Measurements from ENCODE around the gene WDR26. TPM values are rescaled to one million over a fixed set of nuclear protein-coding genes. Genes with fewer than 3 reads are reported as not detected.
A peak's percentile ranks its signal among the peaks of the same experiment; 100 is the strongest.

The WDR26 gene
- total and polyA plus RNA-seq, 9 of the 15 experiments (the other 6 are each of a cell fraction or from before 2014, with no cell fraction given) = 11.5 to 66.0 (median 39.8) TPM

DNA sequence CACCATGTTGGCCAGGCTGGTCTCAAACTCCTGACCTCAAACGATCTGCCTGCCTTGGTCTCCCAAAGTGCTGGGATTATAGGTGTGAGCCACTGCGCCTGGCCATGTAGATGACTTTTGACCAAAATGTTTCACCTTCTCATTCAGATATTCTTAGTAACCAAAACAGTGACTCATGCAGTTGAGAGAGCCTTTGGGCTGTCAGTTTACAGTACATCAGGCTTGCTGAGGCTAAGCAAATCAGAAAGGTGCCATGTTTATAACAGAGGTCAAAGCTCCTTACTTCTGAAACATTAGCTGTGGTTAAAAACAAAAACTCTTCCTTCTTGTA, 57.0 kb downstream of the WDR26 start:
- Histone ChIP-seq H4K20me1 (replicated peaks; ENCODE audit: control insufficient read depth, insufficient read depth, low read length) (no peaks in the 10 kb centered on the region), H3K79me2 (ENCODE audit: control insufficient read depth, insufficient read depth, low read length) (no peaks in the 10 kb centered on the region), H3K27me3 (ENCODE audit: control insufficient read depth in 2 of 2, insufficient read depth in 2 of 2, low read length in 2 of 2) (no peaks in the 10 kb centered on the region), H2AFZ (ENCODE audit: low read depth, low read length) (no peak overlapping the region), H3K9me1 (ENCODE audit: control insufficient read depth, insufficient read depth, low read length) (no peaks in the 10 kb centered on the region), H3K9ac (ENCODE audit: insufficient read depth in 1 of 2, low read depth in 2 of 2, low read length in 2 of 2) (no peak overlapping the region), H3K27ac (ENCODE audit: extremely low read depth, low read depth, low read length) (no peak overlapping the region), H3K4me2 (ENCODE audit: insufficient read depth, low read length) (no peak overlapping the region), H3K4me3 (no peak overlapping the region), H3K4me1 (replicated peaks in 1 of 2; ENCODE audit: control insufficient read depth in 2 of 2, insufficient read depth in 2 of 2, low read length in 2 of 2) (peaks cover 0 to 8% of the 10 kb centered on the region in 2 experiments; a peak in 1 of 5 replicates), H3K9me3 (replicated peaks; ENCODE audit: control insufficient read depth, insufficient read depth, low read depth, low read length) (no peaks in the 10 kb centered on the region), H3K36me3 (ENCODE audit: control insufficient read depth, insufficient read depth, low read length) (peaks cover 46% of the 10 kb centered on the region)
- in situ Hi-C loops (cut with MboI) = no loop called here
- ChIA-PET CTCF (ENCODE audit: low intra/inter-chr PET ratio) (no interaction called here), POLR2A (interaction anchor here (0.8 to 1.5 kb wide), 4 partner anchors 11 to 59 kb away, joined by 3 to 6 read pairs (median 4); no protein-coding TSS in a partner anchor)
- whole genome bisulfite sequencing (ENCODE audit: insufficient coverage, low coverage, missing lambda C conversion rate) = 66% methylated on average over 2 of the region's 2 CpGs
- no TSS peak for BruUV-seq (replicated peaks)
- TF ChIP-seq NR2C1 (IDR thresholded peaks at IDR 0.05) (no peak), NR2C1 (tag; IDR thresholded peaks at IDR 0.05) (no peak), SIN3B (IDR thresholded peaks at IDR 0.05; ENCODE audit: low read depth) (no peak), PTTG1 (tag; IDR thresholded peaks at IDR 0.05; ENCODE audit: low read depth) (no peak), ZNF174 (CRISPR knock-in tag; IDR thresholded peaks at IDR 0.05) (no peak), HCFC1 (IDR thresholded peaks at IDR 0.05; ENCODE audit: low read depth, low read length) (no peak), JUND (IDR thresholded peaks at IDR 0.05; ENCODE audit: borderline replicate concordance, low read depth, low read length) (peak; percentile 51; the same call in 1 of the 2 replicates), JUND (tag; IDR thresholded peaks at IDR 0.05; ENCODE audit: borderline replicate concordance, low read depth, low read length) (peak; percentile 38; the same call in 1 of the 3 replicates), SMAD3 (CRISPR knock-in tag; conservative IDR thresholded peaks at IDR 0.05) (no peak), L3MBTL2 (IDR thresholded peaks at IDR 0.05) (no peak), TAF1 (IDR thresholded peaks at IDR 0.05; ENCODE audit: control insufficient read depth, extremely low read depth, insufficient read depth, low read length, severe bottlenecking) (no peak), GABPA (tag; conservative IDR thresholded peaks at IDR 0.05; ENCODE audit: low read depth) (no peak), DIDO1 (tag; IDR thresholded peaks at IDR 0.05; ENCODE audit: low read depth) (no peak), ZNF124 (CRISPR knock-in tag; IDR thresholded peaks at IDR 0.05) (no peak), FOSL1 (tag; conservative IDR thresholded peaks at IDR 0.05) (peak; percentile 60), ILK (tag; IDR thresholded peaks at IDR 0.05; ENCODE audit: borderline replicate concordance, low read depth) (no peak)
- TF ChIP-seq, protein P1, sequence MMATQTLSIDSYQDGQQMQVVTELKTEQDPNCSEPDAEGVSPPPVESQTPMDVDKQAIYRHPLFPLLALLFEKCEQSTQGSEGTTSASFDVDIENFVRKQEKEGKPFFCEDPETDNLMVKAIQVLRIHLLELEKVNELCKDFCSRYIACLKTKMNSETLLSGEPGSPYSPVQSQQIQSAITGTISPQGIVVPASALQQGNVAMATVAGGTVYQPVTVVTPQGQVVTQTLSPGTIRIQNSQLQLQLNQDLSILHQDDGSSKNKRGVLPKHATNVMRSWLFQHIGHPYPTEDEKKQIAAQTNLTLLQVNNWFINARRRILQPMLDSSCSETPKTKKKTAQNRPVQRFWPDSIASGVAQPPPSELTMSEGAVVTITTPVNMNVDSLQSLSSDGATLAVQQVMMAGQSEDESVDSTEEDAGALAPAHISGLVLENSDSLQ (IDR thresholded peaks at IDR 0.05) = peak; percentile 41; the same call in 1 of the 2 replicates
- TF ChIP-seq, protein P2, sequence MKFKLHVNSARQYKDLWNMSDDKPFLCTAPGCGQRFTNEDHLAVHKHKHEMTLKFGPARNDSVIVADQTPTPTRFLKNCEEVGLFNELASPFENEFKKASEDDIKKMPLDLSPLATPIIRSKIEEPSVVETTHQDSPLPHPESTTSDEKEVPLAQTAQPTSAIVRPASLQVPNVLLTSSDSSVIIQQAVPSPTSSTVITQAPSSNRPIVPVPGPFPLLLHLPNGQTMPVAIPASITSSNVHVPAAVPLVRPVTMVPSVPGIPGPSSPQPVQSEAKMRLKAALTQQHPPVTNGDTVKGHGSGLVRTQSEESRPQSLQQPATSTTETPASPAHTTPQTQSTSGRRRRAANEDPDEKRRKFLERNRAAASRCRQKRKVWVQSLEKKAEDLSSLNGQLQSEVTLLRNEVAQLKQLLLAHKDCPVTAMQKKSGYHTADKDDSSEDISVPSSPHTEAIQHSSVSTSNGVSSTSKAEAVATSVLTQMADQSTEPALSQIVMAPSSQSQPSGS (CRISPR knock-in tag; IDR thresholded peaks at IDR 0.05) = no peak
- TF ChIP-seq, protein P3, sequence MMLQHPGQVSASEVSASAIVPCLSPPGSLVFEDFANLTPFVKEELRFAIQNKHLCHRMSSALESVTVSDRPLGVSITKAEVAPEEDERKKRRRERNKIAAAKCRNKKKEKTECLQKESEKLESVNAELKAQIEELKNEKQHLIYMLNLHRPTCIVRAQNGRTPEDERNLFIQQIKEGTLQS (IDR thresholded peaks at IDR 0.05) = peak; percentile 72; the same call in 1 of the 2 replicates
- TF ChIP-seq, protein P3 (CRISPR knock-in tag; conservative IDR thresholded peaks at IDR 0.05) = no peak
- TF ChIP-seq, protein P4, sequence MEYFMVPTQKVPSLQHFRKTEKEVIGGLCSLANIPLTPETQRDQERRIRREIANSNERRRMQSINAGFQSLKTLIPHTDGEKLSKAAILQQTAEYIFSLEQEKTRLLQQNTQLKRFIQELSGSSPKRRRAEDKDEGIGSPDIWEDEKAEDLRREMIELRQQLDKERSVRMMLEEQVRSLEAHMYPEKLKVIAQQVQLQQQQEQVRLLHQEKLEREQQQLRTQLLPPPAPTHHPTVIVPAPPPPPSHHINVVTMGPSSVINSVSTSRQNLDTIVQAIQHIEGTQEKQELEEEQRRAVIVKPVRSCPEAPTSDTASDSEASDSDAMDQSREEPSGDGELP (CRISPR knock-in tag; IDR thresholded peaks at IDR 0.05; ENCODE audit: borderline replicate concordance) = no peak
- FAIRE-seq (no peak), DNase-seq (ENCODE audit: extremely low read depth in 1 of 4, low spot score in 3 of 4) (peak in 1 of 4 experiments; percentile 28), ATAC-seq (no peak)
- intact Hi-C loops (cut with micrococcal nuclease) = no loop called here

All from K562 (cell line).